Measurements from ENCODE around the gene TRIM56.

Gene TRIM56

GRCh38 chr7:101093906-101094305 lies 8.6 kb downstream of the TRIM56 start:
- H3K4me3 ChIP-seq (ENCODE audit: low read depth, low read length), result no peak overlapping the region
- TF ChIP-seq CTCF (IDR thresholded peaks at IDR 0.05; ENCODE audit: insufficient read depth, low read depth, low read length, missing control alignments), result no peak
- no peak for DNase-seq (ENCODE audit: low read depth)

- H3K4me3 ChIP-seq (ENCODE audit: low read depth, low read length), result no peak overlapping the region
- no peak for TF ChIP-seq CTCF (IDR thresholded peaks at IDR 0.05; ENCODE audit: insufficient read depth, low read depth, low read length, missing control alignments)
- DNase-seq (ENCODE audit: low read depth), result no peak
These were observed 9.1 kb downstream of the TRIM56 start for GRCh38 chr7:101094376-101094775.

- TF ChIP-seq CTCF (IDR thresholded peaks at IDR 0.05; ENCODE audit: insufficient read depth, low read depth, low read length, missing control alignments), result peak; percentile 46
- DNase-seq (ENCODE audit: low read depth), result peak; percentile 47
- no peak overlapping the region for H3K4me3 ChIP-seq (ENCODE audit: low read depth, low read length)
These were observed 9.6 kb downstream of the TRIM56 start for GRCh38 chr7:101094791-101095375.

GRCh38 chr7:101096331-101096956 lies 11.2 kb downstream of the TRIM56 start:
- DNase-seq (ENCODE audit: low read depth), result no peak
- no peak overlapping the region for H3K4me3 ChIP-seq (ENCODE audit: low read depth, low read length)
- no peak for TF ChIP-seq CTCF (IDR thresholded peaks at IDR 0.05; ENCODE audit: insufficient read depth, low read depth, low read length, missing control alignments)

GRCh38 chr7:101096957-101097347 lies 11.7 kb downstream of the TRIM56 start:
- no peak overlapping the region for H3K4me3 ChIP-seq (ENCODE audit: low read depth, low read length)
- DNase-seq (ENCODE audit: low read depth), result no peak
- no peak for TF ChIP-seq CTCF (IDR thresholded peaks at IDR 0.05; ENCODE audit: insufficient read depth, low read depth, low read length, missing control alignments)

- H3K4me3 ChIP-seq (ENCODE audit: low read depth, low read length), result no peak overlapping the region
- no peak for DNase-seq (ENCODE audit: low read depth)
- no peak for TF ChIP-seq CTCF (IDR thresholded peaks at IDR 0.05; ENCODE audit: insufficient read depth, low read depth, low read length, missing control alignments)
These were observed 12.3 kb downstream of the TRIM56 start for GRCh38 chr7:101097561-101097960.

Measured in GM12865 (cell line).